GM12892 (cell line): Measurements from ENCODE around the gene GDF15.

Source experiments
- POLR2AphosphoS5 ChIP-seq: IDR thresholded peaks from 2 replicates; pipeline ENCODE4 v1.6.1; 2011; ENCODE audit warnings: low read depth, low read length, control low read depth
- TAF1 ChIP-seq: IDR thresholded peaks from 2 replicates; pipeline ENCODE4 v1.6.1; 2011; ENCODE audit warnings: low read depth, mild to moderate bottlenecking, control low read depth, low read length, borderline replicate concordance

- TF ChIP-seq POLR2AphosphoS5 (no peak), TAF1 (no peak)
Observed at GRCh38 chr19:18362934-18363542, 22.9 kb upstream of the GDF15 start.
